Activated CD4-positive, alpha-beta T cell treated with anti-CD3 and anti-CD28 coated beads, Interleukin-2, Interleukin-4, amounts not matched to agents 100 ng/mL and 50 ng/mL, durations not matched to agents 16 hours and 8 hours (primary cell): ENCODE results near the gene MROH8.

ENCODE experiments used
- DNase-seq: peaks from one replicate; pipeline ENCODE4 v3.0.0-alpha.2; 2020; ENCODE audit warnings: low spot score

Gene MROH8

DNA sequence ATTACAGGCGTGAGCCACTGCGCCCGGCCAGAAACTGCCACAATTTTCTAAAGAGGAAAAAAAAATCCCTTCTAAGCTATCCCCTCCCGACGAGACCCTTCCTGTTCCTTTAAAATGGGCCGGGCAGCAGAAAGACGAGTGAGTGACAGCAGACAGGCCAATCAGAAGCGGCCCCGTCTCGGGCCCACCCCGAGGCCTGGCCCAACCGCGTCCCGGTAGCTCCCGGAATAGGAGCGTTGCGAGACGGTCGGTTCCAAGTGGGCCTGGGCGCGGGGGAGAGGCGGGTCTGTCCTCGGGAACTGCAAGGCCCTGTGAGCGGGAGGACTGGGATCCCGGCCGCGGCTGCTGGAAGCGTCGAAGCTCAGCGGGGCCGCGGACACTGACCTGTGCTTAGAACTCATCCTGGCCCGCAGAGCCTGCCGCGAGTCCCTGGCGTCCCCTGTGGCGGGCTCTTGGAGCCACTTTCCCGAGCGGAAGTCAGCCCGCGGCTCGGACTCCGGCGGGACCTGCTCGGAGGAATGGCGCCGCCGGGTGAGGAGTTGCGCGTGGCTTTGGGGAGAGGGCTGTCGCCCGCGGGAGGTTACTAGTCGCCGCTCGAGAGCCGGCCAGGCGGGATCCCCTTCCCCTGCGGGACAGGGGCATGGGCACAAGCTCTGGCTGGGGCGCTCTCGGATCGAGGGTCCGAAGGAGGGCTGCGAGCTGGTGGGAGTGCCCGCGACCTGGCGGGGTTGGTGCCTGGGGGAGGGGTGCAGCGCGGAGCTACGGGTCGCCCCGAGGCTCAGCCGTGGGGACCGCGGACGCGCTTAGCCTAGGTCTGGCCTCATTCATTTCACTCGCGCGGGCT lies at the start of gene MROH8, which contains the start of gene RPN2:
Gene MROH8 (minus strand): TSS at position 710 of the 844 bp plus-strand sequence.
Gene RPN2 (plus strand): TSS at position 492 of the 844 bp plus-strand sequence. CDS start 27 bp downstream, at position 519.
- DNase-seq = peak; percentile 96

DNA sequence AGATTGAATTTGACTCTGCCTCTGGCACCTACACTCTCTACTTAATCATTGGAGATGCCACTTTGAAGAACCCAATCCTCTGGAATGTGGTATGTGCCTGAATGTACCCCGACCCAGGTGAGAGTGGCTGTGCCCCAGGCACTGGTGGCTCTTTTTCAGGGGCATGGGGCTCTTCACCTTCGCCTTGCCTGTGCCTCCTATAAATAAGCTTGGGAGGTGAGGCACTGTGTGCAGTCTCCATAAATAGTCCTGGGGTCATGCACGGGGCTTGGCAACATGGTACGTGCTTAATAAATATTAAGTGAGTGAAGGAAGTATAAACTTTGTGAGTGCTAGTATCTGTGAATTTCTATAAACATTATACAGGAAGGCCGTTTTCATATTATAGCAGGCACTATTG lies 49.3 kb upstream of the MROH8 start:
- no peak for DNase-seq

DNA sequence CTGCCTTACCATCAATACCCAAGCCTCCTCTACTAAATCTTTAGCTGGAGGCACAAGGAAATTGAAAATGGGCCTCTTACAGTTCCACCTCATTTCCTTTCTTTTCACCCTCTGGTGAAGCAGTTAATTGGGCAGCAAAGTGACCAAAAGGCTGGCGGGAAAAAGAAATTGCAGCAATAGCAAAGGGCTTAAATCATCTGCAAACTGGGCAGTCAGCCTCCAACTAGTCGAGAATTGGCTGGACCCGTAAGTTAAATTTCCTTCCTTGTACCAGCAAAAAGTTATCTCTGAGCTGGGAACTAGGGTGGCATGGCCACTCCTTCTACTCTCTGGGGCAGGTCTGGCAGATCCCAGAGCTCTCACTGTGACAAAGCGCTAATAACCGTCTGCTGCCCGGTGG lies 48.7 kb upstream of the MROH8 start:
- no peak for DNase-seq

- no peak for DNase-seq
Observed at GRCh38 chr20:37226889-37227288, 47.5 kb upstream of the MROH8 start.

DNA sequence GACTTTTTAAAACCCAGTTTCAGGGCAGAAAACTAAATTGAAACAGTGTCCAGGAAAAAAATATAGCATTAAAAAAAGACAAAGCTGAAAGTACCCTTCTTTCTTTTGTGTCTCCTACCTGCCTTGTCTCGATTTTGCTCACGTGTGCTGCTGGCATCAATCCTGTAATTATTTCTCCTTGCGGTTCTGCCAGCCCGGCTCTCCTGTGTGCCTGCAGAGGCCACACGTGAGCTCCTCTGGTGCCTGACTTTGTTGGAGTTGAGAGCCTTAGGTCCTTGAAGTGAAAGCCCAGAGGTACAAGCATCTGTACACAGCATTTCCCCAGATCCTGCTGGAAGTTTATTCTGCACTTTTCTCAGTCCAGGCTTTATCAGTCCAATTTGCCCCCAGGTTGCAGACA lies 45.8 kb upstream of the MROH8 start:
- DNase-seq = no peak

DNA sequence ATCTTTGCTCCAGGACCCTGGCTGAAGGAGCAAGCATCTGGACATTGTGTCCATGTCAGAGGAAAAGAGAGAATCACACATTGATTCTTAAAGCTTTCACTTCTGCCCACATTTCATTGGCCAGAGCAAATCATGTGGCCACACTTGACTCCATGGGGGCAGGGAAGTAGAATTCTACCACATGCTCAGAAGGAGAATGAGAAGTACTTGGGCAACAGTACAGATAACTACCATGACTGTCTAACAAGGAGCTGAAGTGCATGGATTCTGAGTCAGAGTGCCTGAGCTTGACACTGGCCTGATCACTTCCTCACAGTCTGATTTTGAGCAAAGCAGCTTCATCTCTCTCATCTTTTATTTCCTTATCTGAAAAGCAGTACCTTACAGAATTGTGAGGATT lies 43.7 kb upstream of the MROH8 start:
- peak; percentile 9 for DNase-seq

DNA sequence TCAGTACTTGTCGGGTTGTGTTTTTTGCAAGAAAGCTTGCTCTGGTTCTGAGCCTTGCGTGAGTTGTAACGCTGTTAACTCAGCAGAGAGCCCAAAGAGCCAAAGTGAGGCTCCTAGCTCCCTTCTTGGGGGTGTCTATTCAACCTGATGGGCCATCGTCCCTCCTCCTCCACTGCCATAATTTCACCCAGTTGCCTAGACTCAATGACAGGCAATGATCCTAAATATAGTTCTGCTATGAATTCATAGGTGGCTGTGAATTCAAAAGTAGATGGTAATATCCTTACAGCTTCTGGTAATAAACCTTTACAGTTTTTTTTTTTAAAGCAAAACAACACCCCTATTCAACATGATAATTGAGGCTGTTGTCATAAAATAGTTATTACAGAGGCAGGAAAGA lies 42.7 kb upstream of the MROH8 start:
- no peak for DNase-seq

GRCh38 chr20:37220731-37221130 lies 41.4 kb upstream of the MROH8 start:
- DNase-seq = no peak

DNA sequence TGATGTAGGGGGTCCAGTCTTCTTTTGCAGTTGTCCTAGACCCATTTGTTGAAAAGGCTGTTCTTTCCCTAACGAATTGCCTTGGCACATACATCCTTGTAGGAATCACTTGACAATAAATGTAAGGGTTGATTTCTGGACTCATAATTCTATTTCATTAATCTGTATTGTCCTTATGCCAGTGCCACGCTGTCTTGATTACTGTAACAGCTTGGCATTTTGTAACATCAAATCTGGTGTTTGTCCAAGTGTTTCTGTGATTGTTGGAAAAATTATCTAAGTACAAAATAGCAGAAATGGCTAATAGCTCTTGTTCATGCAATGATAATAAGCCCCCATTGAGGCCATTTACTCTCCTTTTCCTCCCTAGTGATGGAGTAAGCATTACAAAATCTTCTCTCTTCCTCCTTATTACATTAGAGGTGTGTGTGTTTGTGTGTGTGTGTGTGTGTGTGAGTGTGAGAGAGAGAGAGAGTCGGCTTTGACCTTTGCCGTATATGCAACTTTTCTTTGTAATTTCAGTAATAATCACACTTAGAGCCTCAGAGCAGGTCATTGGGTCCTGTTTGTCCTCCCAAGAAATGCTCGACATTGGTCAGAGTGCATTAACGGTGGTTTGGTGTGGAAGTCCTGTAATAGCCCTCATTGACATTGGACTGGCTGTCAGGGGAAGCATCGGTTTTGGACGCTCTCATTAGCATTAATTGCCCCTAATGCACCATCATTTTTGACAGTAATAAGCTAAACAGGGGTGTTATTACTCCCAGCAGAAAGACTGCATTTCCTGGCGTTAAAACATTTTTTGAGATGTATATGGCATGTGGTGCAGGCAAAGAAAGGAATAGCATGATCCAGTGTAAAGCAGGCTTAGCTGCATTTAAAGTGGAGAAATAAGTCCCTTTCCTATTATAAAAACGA lies 40.7 kb upstream of the MROH8 start:
- DNase-seq = no peak

DNA sequence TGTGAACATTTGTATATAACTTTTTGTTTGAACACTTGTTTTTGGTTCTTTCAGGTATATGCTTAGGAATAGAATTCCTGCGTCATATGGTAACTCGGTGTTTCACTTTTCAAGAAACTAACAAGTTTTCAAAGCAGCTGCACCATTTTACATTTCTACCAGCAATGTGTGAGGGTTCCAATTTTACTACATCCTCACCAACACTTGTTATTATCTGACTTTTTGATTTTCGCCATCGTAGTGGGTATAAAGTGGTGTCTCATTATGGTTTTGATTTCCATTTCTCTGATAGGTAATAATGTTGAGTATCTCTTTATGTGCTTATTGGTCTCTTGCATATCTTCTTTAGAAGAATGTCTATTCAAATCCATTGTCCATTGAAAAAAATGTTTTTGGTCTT lies 39.6 kb upstream of the MROH8 start:
- DNase-seq = no peak

- no peak for DNase-seq
Observed at GRCh38 chr20:37218441-37218840, 39.1 kb upstream of the MROH8 start.

DNA sequence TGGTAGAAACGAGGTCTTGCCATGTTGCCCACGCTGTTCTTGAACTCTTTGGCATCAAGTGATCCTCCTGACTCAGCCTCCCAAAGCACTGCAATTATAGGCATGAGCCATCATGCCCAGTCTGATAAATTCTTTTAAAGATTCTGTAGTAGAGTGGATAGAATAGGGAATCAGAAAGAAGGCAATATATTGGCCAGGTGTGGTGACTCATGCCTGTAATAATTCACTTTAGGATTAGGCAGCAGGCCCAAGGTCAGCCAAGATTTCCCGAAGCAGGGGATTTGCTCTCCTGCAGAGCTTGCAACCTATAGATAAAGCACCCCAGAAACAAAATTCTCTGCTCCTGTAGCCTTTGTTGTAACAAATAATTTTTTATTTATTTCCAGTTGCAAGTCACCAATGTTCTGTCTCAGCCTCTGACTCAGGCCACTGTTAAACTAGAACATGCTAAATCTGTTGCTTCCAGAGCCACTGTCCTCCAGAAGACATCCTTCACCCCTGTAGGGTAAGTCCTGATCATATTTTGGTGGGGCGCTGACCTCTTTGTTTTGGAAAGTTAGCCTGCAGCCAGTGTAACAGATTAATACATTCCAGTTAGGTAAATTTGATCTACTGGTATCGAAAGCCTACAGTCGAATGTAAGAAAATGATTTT lies 30.4 kb upstream of the MROH8 start:
- no peak for DNase-seq

GRCh38 chr20:37209193-37209592 lies 29.8 kb upstream of the MROH8 start:
- DNase-seq = no peak

DNA sequence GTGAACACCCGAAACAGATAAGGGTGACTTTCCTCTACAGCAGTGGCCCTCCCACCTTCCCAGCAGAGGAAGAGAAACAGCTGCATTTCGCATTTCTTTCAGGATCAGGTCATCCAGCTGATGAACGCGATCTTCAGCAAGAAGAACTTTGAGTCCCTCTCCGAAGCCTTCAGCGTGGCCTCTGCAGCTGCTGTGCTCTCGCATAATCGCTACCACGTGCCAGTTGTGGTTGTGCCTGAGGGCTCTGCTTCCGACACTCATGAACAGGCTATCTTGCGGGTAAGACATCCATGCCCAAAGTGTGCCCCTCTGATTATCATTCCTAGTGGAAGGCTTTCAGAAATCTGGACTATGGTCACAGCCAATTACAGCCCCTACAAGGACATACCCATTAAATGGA lies 27.8 kb upstream of the MROH8 start:
- DNase-seq = no peak

- DNase-seq = no peak
Observed at GRCh38 chr20:37205794-37206193, 26.4 kb upstream of the MROH8 start.

- DNase-seq = no peak
Observed at GRCh38 chr20:37205130-37205529, 25.8 kb upstream of the MROH8 start.

- DNase-seq = no peak
Observed at GRCh38 chr20:37204056-37204455, 24.7 kb upstream of the MROH8 start.

DNA sequence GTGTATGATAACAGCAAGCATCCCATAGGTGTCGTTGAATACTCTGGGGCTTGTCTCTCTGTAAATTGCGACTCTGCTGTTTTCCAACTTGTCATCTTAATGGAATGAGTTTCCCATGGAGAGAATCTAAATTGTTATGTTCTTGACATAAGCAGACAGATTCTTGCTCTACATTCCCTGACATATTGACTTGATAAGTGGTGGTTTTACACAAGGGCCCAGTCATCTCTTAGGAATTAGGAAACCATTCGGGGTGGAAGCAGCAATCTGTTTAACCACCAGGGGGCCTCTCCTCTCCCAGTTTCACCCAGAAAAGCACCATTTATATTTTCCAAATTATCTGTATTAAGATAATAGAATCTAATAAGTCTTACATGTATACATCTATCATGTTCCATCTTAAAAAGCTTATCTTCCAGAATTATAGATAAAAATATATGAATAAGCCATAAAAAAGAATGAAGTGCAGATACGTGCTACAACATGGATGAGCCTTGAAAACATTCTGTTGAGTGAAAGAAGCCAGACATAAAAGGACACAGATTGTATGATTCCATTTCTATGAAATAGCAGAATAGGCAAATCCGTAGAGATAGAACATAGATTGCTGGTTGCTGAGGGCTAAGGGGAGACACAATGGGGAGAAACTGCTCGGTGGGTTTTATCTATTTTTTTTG lies 23.1 kb upstream of the MROH8 start:
- DNase-seq = peak; percentile 15

- no peak for DNase-seq
Observed at GRCh38 chr20:37201827-37202162, 22.4 kb upstream of the MROH8 start.

DNA sequence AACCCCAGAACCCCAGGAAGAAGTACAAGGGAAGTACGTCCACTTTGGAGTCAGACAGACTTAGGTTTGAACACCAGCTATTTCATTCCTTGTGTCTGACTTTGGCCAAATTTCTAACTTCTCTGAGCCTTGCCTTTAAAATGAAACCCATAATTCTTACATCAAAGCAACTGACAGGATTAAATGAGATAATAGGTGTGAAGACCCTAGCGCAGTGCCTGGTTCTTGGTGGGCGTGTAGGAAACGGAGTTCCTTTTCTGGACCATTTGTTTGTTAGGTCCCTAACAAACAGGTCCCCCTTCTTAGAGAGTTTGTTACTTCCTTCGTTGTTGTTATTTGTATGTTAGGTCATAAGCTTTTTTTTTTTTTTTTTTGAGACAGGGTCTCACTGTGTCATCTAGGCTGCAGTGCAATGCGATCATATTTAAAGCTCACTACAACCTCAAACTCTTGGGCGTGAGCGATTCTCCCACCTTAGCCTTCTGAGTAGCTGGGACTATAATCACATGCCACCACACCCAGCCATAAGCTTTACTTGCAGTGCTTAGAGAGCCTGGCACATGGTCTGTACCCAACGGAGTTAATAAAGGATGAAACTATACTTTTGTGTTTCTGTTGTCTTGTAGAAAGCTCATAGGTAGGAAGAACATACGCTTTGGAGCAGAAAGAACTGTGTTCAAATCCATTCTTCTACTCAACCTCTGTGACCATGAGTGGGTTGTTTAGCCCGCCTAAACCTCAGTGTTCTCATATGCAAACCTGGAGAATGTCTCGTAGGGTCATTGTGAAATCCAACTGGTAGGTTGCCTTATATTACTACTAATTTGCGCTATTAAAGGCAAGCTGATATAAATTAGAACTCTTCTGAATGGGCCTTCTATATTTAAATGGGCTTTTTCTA lies 21.8 kb upstream of the MROH8 start:
- no peak for DNase-seq

DNA sequence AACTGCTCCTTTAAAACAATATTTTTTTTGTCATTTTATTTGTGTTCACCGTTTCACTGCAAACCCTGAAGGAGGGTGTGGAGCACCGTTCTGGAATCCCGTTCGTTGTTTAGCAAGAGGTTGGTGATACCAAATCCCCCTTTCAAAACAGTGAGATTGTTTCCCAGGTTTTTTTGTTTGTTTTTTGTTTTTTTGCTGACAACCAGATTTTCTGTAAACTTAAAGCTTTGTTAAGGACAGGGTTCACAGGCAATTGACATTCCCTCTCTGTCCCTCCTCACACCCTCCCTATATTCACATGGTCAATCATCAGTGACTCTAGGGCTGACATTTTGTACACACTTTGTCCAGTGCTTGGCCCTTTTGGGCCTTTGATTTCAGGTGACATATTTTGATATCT lies 21.0 kb upstream of the MROH8 start:
- no peak for DNase-seq
